ENCODE data around the gene CAPN13.

DNA sequence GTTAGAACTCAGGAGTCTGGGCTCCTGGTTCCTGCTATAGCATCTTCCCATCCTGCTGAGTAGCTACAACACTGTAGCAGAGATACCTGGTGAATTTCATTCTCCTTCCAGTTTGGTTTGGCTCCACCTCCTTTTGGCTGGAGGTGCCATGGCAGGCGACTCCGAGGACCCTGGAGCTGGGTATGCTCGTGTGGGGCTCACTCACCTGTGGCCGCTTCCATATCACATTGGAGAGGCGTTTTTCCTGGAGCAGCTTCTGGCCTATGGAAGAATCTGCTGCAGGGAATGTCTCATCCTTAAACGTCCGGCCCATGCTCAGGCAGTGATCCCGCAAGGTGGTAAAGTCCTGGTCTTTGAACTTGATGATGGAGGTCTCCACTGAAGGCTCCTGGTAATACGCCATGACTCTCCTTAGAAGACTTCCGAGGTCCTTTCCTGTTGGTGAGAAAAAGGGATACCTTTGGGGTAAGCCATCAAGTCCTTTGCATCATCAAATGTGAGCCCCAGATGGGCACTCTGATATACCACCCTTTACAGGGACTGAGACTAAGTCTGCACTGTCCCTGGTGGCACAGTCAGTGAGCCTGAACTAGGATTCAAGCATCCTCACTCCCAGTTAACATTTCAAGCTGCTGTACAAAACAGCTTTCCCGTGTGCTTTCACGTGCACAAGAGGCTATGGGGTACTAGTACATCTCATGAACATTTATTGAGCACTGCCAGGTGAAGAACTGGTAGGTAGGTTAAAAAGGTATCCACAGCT lies 20.1 kb downstream of the CAPN13 start:
- TF ChIP-seq, protein P1, sequence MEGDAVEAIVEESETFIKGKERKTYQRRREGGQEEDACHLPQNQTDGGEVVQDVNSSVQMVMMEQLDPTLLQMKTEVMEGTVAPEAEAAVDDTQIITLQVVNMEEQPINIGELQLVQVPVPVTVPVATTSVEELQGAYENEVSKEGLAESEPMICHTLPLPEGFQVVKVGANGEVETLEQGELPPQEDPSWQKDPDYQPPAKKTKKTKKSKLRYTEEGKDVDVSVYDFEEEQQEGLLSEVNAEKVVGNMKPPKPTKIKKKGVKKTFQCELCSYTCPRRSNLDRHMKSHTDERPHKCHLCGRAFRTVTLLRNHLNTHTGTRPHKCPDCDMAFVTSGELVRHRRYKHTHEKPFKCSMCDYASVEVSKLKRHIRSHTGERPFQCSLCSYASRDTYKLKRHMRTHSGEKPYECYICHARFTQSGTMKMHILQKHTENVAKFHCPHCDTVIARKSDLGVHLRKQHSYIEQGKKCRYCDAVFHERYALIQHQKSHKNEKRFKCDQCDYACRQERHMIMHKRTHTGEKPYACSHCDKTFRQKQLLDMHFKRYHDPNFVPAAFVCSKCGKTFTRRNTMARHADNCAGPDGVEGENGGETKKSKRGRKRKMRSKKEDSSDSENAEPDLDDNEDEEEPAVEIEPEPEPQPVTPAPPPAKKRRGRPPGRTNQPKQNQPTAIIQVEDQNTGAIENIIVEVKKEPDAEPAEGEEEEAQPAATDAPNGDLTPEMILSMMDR (IDR thresholded peaks at IDR 0.05; ENCODE audit: borderline replicate concordance, extremely low read depth, low read length, poor library complexity, severe bottlenecking) = no peak
- TF ChIP-seq EZH2 (IDR thresholded peaks at IDR 0.05; ENCODE audit: borderline replicate concordance, low read depth, low read length, severe bottlenecking) = no peak
